Bone marrow (tissue), 2 donors: Measurements from ENCODE around the gene UBE2H.
"Not testable (repeated sequence)": the region's sequence is repeated elsewhere in the genome, so short reads cannot be mapped to it uniquely, and the experiment has no call there.

ENCODE experiments used
- DNase-seq, 2 donors: peaks; one replicate each; lab custom pipeline; 2025; lab: John Stamatoyannopoulos, UW

The UBE2H gene

GRCh38 chr7:129843978-129844840, 108.6 kb downstream of the UBE2H start:
- DNase-seq: peak in 1 of 2 donors; percentile 50

- no peak for DNase-seq
Observed at GRCh38 chr7:129843365-129843898, 109.3 kb downstream of the UBE2H start.

GRCh38 chr7:129841465-129841864, 111.3 kb downstream of the UBE2H start:
- no peak for DNase-seq

- DNase-seq: no peak
Observed at GRCh38 chr7:129840757-129841156, 112.0 kb downstream of the UBE2H start.

- DNase-seq: no peak
Observed at GRCh38 chr7:129836983-129837382, 115.8 kb downstream of the UBE2H start.

- no peak for DNase-seq
Observed at GRCh38 chr7:129835569-129835968, 117.2 kb downstream of the UBE2H start.

GRCh38 chr7:129833353-129833752, 119.4 kb downstream of the UBE2H start:
- not testable (repeated sequence) for DNase-seq

GRCh38 chr7:129832701-129833227, 120.0 kb downstream of the UBE2H start:
- no peak for DNase-seq

GRCh38 chr7:129832282-129832681, 120.5 kb downstream of the UBE2H start:
- DNase-seq: no peak

- DNase-seq: no peak
Observed at GRCh38 chr7:129831424-129832058, 121.2 kb downstream of the UBE2H start.

GRCh38 chr7:129830949-129831348, 121.8 kb downstream of the UBE2H start:
- DNase-seq: no peak

GRCh38 chr7:129829737-129830631, 122.8 kb downstream of the UBE2H start:
- DNase-seq: peak; percentile 44 to 49

- DNase-seq: no peak
Observed at GRCh38 chr7:129828989-129829736, 123.6 kb downstream of the UBE2H start.

- DNase-seq: no peak
Observed at GRCh38 chr7:129828078-129828762, 124.5 kb downstream of the UBE2H start.

- DNase-seq: no peak
Observed at GRCh38 chr7:129827467-129827990, 125.2 kb downstream of the UBE2H start.

GRCh38 chr7:129826895-129827294, 125.9 kb downstream of the UBE2H start:
- DNase-seq: not testable (repeated sequence)

GRCh38 chr7:129825209-129825970, 127.4 kb downstream of the UBE2H start:
- peak; percentile 42 to 95 for DNase-seq

GRCh38 chr7:129824291-129825208, 128.2 kb downstream of the UBE2H start:
- DNase-seq: no peak
